GM18517 (cell line): Measurements from ENCODE around the gene ADAM15.

Experiments used
- ATAC-seq: cut with Tn5 transposase; IDR thresholded peaks from one replicate; pipeline ENCODE4 v1.9.1; 2021; ENCODE audit warnings: mild to moderate bottlenecking, moderate library complexity; ENCODE audit not compliant: unreplicated experiment

Gene ADAM15

DNA sequence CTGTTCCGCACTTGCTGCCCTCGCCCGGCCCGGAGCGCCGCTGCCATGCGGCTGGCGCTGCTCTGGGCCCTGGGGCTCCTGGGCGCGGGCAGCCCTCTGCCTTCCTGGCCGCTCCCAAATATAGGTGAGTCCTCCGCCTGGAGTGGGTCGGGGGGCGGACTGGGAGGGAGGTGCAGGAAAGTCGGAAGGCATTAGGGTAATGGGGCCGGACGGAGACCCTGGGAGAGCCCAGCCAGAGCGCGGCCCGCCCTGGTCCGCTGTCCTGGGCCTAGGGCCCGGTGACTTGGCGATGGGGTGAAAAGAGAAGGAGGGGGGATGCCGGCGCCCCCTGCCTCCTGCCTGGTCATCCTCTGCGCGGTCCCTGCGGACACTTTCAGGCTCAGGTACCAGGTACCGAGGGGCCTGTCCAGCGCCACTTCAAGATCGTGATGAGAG is 243 bp downstream of the ADAM15 start:
- ATAC-seq = peak; percentile 34

DNA sequence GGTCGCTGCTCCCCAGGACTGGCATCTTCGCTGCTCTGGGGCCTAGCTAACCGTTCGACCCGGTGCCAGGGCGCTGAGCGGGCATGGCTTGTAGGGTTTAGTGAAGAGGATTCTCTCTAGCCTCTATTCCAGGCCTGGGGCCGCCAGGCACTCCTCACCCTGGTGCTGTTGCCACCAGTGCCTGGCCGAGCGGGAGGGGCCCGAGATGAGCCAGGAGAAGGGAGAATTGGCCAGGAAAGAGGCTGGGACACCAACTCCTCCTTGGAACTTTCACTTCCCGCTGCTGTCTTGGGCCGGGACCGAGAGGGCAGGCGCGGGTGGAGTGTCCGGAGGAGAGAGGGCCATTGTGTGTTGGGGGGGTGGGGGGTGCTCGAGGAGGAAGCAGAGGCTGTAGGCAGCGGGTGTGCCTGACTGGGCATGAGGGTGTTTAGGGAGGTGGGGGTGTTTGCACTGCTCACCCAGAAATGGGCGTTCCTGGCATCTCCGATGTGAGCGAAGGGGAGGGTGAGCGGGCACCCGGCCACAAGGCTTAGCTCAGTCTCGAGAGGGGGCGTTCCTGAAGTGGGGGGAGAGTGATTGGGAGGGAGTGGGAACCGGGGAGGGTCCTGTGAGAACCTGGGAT is 772 bp downstream of the ADAM15 start:
- ATAC-seq = no peak

DNA sequence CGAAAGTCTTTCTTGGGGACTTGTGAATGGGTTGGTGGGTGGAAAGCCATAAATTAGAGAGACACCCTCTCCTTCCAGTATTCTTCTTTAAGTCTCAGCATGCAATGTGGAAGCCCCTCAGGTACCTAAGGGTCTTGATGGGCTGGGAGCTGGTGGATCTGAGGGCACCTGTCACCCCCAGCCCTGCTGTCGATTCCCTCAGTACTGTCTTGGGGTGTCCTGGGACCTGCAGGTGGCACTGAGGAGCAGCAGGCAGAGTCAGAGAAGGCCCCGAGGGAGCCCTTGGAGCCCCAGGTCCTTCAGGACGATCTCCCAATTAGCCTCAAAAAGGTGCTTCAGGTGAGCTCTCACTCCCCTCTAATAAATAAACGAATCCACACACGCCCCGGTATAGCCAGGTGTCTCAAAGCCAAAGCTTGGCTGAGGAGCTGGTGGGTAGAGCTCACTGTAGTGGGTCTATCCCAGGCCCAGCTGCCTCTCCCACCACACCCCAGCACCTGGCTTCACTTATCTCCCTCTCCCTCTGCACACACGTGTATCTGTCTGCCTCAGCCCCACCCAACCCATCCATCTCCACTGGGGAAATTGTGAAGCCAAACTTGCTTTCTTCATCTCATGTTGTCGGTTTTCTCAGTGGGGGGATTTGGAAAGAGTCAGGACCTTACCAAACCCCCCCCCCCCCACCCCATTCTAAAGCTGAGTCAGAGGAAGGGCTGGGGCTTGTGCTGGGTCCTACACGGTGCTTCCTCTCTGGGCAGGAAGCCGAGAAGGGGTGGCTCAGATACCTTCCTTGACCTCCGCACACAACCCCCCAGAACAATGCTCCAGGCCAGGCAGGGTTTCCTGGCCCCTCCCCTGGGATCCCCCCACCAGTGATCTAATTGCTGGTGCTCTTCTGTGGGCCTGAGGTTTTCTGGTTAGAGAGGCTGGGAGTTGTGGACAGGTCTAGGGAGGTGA is 1.6 kb downstream of the ADAM15 start:
- ATAC-seq = no peak

DNA sequence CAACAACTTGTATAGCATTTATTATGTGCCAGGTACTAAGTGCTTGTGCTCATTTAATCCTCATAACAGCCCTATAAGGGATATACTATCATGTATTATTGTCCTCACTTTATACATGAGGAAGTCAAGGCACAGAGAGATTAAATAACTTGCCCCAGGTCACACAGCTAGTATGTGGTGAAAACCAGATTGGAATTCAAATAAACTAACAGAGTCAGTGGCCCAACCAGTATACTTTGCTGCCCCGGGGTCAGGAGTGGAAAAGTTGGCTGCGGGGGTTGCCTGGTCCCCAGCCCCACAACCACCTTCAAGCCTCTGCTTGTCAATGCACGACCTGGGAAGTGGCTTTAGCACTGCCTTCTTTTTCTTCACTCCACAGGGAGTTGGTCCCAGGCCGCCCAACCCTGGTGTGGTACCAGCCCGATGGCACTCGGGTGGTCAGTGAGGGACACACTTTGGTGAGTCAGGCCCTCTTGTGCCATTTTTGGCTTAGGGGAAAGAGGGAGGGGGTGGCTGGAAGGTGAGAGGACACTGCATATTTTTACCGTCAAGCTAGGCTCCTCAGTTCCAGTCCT is 2.5 kb downstream of the ADAM15 start:
- ATAC-seq = no peak

DNA sequence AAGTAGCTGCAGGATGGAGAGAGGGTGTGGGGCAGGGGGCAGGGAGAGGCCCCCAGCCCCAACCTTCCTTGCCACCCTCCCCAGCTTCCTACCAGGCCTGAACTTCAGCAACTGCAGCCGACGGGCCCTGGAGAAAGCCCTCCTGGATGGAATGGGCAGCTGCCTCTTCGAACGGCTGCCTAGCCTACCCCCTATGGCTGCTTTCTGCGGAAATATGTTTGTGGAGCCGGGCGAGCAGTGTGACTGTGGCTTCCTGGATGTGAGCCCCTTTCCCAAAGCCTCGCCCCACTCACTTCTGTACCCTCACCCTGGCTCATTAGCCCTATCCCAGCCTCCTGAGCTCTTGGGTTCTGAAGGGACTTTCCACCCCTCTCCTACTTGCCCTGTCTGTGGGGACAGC is 6.0 kb downstream of the ADAM15 start:
- ATAC-seq = no peak

DNA sequence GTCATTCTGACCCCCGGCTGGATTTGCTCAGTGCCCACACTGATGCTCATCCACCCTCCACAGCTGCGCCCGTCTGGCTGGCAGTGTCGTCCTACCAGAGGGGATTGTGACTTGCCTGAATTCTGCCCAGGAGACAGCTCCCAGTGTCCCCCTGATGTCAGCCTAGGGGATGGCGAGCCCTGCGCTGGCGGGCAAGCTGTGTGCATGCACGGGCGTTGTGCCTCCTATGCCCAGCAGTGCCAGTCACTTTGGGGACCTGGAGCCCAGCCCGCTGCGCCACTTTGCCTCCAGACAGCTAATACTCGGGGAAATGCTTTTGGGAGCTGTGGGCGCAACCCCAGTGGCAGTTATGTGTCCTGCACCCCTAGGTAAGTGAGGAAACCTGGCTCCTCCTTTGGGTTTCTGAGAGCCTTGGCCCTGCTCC is 6.7 kb downstream of the ADAM15 start:
- no peak for ATAC-seq

DNA sequence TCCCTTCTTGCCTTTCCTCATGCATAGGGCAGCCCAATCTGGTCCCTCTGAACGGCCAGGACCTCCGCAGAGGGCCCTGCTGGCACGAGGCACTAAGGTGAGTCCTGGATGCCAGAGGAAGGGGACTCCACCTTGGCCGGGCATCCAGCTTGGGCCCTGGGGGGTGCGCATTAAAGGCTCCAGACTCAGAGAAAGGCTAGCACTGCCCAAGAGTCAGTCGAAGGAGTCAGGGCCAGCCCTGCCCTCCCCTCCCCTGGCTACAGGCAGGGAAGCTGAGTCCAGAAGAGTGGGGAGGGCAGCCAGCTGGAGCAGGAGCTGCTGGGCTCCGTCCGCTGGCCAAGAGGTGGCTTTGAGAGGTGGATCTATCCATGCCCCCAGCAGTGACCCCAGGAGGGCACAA is 9.6 kb downstream of the ADAM15 start:
- ATAC-seq = no peak

DNA sequence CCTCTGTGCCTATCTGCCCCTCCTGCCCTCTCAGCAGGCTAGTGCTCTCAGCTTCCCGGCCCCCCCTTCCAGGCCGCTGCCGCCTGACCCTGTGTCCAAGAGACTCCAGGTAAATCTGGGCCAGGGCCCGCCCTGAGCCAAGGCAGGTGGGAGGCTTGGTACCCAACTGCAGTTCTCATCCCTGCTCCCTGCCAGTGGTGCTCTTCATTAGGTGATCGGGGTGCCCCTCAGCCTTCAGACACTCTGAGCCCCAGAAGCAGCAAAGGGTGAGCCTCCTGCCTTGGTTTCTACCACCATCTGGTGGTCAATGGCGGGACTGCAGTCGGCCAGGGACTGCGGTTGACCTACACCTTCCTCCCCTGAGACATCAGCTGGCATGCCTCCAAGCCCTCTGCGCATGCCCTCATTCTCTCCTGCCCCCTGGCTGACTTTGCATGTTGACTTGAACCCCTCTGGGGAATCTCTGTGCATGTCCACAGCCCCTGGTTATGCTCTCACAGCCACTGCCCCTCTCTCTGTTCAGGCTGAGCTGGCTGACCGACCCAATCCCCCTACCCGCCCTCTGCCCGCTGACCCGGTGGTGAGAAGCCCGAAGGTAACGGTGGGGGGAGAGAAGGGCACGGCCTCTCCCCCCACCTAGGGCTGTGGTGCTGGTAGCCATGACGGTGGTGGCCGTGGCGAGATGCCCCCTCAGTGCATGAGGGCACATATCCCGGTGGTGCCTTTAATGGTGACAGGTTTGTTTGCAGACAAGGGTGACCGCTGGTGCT is 10.4 kb downstream of the ADAM15 start:
- peak; percentile 46 for ATAC-seq

DNA sequence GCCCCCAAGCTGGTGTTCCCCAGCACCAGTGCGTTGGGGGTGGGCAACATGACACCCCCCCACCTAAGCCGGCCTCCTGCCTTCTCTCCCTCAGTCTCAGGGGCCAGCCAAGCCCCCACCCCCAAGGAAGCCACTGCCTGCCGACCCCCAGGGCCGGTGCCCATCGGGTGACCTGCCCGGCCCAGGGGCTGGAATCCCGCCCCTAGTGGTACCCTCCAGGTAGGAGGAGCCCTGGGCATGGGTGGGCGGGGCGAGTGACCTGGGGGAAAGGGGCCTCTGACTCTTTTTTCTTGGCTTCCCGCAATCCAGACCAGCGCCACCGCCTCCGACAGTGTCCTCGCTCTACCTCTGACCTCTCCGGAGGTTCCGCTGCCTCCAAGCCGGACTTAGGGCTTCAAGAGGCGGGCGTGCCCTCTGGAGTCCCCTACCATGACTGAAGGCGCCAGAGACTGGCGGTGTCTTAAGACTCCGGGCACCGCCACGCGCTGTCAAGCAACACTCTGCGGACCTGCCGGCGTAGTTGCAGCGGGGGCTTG is 11.1 kb downstream of the ADAM15 start:
- no peak for ATAC-seq

DNA sequence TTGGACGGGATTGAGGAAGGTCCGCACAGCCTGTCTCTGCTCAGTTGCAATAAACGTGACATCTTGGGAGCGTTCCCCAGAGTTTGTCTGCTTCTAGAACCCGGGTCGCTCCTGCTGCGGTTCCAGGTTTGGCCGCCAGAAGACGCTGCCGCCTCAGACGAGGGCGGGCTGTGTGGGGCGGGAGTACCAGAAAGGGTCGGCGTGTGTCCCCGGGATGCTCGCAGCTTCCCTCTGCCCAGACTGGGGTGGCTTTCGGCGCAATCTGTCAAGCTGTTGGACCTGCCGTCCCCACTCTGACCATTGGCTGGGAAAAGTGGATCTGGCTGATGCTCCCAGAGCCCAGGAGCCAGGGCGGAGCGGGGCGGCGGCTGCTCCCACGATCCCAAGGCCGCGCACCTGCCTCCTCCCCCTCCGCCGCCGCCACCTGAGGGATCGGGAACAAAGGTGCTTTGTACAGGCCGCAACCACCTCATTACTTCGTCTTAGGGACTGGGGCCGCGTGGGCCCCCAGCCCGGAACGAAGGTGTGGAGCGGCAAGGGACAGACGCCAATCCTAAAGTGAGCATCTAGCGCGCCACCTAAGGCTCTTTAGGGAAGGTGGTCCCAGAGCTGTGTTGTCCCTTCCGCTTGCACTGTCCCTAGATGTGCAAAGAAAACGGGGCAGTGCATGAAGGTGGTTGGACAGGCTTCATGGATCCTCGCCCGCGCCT is 11.7 kb downstream of the ADAM15 start:
- no peak for ATAC-seq

DNA sequence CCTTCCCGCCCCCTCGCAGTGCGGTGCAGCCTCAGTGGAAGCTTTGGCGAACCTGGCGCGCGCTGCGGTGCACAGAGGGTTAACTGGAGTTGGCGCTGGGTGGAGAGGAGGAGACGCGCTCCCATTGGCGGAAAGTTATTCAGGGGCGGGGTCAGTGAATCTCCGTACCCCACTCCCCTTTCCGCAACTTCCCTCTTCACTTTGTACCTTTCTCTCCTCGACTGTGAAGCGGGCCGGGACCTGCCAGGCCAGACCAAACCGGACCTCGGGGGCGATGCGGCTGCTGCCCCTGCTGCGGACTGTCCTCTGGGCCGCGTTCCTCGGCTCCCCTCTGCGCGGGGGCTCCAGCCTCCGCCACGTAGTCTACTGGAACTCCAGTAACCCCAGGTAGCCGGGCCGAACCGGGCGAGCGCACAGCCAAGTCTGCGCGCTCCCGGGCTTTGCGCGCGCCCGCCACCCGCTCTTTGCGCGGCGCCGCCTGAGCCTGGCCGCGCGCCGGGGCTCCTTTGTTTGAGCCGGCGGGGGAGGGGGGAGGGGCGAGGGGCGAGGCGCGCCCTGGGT is 12.5 kb downstream of the ADAM15 start, which contains the start of gene EFNA4:
Gene EFNA4 (plus strand): TSS at position 191 of the 561 bp plus-strand sequence. CDS start 84 bp downstream, at position 275.
- ATAC-seq = peak; percentile 62

DNA sequence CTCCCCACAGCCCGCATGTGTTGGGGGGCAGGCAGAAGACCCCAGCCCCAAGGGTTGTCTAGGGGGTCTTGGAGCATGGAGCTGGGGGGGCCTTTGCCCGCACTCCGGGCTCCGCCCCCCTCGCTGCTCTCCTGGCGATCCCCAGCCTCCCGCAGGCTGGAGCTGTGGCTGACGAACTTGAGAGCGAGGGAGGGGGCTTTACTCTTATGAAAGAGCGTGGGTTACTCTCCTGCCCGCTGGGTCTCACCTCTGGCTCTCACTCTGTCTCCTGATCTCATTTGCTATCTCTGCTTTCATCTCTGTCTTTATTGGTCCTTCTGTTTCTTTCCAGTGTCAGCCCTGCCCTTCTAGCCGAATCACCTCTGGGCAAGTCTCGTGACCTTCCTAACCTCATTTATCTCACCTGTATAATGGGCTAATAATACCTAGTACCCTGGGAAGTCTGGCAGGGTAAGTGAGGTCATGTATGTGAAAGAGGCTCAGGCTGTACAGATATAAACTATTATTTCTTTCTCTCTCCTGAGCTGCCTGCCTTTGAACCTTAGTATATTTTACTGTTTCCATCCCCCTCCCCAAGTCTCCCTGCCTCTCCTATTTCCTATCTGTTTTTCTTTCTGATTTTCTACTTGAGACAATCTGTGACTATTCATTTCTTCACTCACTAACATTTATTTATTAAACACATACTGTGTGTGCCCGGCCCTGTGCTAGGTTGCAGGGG is 13.2 kb downstream of the ADAM15 start:
- no peak for ATAC-seq

DNA sequence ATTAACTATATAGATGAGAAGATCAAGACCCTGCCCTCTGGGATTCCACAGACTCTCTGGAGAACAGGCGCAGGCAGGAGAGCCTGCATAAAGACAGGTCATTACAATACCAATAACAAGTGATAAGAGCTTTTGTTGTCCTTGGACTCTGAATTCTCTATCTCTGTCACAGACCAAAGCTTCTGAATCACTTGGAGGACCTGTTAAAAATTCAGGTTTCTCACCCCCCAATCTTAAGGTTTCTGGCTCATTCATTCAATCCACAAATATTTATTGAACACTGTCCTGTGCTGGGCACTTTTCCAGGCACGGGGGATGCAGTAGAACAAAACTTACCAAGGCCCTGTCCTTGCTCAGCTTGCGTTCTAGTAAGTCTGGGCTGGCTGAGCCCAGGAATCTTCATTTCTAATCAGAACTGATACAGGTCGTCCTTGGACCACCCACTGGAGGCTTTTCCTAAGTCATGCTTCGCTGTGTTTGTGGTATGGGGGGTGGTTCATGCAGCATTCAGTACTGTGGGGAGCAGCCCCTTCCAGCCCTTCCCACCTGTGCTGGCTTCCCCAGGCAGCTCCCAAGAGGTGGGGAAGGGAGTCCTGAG is 13.8 kb downstream of the ADAM15 start:
- ATAC-seq = no peak

DNA sequence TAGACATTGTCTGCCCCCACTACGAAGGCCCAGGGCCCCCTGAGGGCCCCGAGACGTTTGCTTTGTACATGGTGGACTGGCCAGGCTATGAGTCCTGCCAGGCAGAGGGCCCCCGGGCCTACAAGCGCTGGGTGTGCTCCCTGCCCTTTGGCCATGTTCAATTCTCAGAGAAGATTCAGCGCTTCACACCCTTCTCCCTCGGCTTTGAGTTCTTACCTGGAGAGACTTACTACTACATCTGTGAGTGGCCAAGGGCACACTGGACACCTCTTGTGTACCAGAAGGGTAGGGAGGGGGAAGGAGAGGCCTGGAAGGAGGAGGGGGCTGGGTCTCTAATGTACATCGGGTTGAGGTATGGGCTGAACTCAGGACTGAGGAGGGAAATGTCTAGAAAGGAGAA is 15.7 kb downstream of the ADAM15 start:
- ATAC-seq = no peak

DNA sequence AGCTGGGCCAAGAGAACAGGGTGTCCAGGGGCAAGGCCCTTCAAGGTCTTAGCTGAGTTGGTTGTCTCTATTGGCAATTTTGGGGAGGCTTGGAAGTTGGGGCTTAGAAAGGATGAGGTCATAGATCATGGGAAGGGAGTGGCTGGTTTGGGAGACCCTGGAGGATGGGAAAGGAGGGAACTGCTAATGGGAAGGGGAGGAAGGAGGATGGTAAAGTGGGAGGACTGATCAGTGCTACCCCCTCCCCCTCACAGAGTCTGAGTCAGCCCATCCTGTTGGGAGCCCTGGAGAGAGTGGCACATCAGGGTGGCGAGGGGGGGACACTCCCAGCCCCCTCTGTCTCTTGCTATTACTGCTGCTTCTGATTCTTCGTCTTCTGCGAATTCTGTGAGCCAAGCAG is 17.5 kb downstream of the ADAM15 start:
- ATAC-seq = no peak

DNA sequence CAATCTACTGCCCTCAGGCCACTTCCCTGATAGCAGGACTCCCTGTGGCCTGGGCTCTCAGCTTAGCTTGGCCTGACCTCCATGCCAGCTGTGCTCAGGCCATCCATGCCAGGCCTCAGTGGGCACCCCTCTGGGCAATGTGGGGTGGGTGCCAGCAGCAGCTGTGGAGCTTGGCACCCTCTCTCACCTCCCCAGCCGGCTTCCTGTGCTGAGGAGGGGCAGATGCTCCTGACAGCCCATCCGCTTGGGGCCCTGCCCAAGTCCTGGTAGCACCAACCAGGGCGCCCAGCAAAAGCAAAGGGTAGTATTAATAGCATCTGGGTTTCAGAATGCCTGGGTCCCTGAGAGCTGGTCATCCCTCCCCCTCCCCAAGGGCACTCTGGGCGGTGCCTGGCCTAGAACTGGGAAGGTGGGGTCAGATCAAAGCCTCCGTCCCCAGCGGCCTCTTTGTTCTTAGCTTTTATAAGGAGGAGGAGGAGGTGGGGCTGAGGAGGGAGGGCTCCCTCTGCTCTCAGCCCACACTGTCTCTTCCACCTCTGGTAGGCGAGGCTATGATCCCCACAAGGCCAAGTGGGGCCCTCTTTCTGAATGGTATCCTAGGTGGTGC is 18.5 kb downstream of the ADAM15 start:
- ATAC-seq = no peak

DNA sequence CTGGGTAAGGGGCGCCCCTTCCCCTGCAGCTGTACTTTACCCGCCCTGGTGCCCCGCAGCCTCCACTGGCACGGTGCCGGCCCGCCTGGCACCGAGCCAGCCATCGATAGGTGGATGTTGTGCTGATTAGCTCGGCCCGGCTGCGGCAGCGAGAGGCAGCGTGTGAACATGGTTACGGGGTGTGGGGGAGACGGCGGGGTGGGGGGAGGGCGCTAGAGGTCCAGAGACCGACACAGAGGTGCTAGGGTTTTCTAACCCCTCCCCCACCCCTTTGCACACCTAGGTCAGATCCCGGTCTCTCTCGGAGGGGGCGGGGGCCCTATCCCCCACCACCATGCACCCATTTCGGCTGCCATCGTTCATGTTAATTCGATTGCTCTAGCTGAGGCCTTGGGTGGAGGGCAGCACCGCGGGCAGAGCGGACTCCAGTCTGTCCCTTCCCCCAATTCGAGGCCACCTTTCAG is 19.1 kb downstream of the ADAM15 start:
- no peak for ATAC-seq
